HG03159 (cell line): ENCODE results near the gene IKZF2.

ENCODE experiments used
- ATAC-seq: cut with Tn5 transposase; IDR thresholded peaks from one replicate; pipeline ENCODE4 v1.9.1; 2021; ENCODE audit warnings: mild to moderate bottlenecking, moderate library complexity; ENCODE audit not compliant: unreplicated experiment

Gene IKZF2

DNA sequence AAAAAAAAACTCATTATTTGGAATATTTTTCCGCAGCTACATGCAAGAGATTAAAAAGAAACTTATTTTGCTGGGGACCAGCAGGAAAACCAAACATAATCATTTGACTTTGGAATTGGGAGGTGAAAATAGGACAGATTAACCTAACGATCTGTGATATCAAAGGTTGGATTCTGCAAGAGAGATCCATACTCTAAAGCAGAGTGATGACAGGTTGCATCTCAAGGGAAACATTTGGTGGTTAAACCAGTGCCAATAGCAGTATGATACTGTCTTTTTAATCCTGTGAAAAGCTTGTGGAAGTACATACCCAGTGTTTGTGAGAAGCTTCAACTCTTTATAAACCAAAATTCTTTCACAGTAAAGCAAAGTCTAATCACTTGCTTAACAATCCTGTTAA, 5.3 kb upstream of the IKZF2 start:
- ATAC-seq: no peak

GRCh38 chr2:213152888-213153287, 1.5 kb upstream of the IKZF2 start:
- no peak for ATAC-seq

DNA sequence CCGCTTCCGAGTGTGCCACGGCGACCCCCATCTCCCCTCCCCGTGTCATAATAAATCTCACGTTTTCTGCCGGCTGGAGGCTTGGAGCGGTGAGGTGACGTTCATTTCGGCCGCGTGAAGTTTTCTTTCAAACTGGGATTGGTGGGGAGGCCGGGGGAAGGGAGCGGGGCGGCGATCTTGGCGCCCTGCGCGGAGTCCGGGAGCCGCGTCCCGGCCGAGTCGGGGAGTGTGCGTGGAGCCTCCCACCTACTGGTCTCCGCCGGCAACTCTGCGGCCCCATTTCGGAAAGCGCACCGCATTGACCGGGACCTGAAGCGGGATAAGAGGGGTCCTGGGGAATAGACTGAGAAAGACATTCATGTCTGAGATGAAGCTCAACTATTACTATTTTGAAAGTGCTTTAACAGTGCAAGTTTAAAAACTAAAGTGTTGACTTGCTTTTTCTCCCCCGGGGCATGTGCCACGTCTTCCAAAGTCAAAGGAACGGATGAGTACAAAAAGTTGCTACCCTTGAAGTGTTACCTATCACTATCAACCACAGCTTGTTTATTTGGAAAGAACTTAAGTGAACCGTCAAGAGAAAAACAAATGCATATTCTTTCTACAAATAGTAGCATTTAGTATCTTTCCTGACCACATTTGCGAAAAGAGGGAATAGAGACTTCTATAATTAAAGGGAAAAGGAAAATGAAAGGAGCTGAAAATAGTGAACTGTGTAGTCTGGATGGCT, 818 bp upstream of the IKZF2 start:
- no peak for ATAC-seq

DNA sequence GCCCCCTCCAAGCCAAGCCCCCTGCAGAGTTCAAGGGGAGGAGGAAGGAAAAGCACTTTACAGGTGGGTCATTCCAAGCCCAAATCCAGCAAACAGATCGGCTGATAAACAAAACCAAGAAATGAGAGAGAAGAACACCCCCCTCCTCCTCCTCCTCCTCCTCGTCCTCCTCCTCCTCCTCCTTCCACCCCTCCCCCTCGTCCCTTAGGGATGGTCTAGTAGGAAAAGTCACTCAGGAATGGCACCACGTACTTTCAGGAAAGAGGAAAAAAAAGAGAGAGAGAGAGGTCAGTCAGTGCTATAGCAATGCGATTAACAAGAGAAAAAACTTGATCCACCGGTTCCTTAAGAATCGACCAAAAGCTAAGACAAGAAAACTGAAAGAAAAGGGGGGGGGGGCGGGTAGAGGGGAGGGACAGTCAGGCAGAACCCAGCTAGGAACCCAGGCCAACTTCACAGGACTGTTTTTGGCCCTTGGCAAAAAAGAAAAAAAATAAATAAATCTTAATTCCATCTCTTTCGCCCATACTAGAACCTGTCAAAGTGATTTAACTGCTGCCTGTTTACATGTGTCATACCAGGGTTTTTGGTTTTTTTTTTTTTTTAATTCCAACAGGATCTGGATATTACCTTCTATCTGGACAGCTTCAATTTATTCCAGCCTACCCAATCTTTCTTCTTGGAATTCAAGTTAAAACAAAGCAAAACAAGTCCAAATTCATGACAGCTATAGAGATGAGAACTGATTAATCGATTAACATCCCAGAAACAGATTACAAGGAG, 906 bp downstream of the IKZF2 start:
- no peak for ATAC-seq

GRCh38 chr2:213149949-213150314, 1.5 kb downstream of the IKZF2 start:
- ATAC-seq: no peak

- ATAC-seq: no peak
Observed at GRCh38 chr2:213149294-213149875, 2.0 kb downstream of the IKZF2 start.

DNA sequence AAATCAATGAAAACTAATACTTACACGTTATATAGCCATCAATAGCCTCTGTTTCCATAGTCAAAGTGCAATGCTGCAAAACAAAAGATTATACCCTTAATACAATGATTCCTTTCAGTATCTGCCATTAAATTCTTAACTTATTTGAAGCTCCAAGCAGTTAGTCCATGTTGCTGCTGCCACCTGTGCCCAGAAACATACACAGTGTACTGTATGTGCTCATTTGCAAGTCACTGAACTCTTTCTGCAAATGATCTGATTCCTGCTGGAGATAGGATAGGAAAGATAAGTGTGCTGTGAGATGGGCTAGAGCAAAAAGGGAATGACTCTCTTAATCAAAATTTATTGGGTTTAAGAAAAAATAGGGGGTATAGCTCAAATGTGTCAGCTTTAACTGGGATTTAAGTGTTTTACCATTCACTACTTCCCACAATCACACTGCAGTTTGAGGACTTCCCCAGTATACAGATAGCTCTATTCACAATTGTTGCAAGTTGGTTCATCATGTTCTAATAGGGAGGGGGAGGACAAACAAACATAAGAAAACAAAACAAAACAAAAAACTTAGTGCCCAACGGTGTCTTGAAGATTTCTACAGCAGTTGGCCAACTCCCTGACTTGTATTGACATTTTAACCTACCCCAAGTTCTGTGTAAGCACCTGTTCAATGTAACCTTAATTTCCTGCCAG, 2.7 kb downstream of the IKZF2 start:
- ATAC-seq: no peak

- ATAC-seq: peak; percentile 32
Observed at GRCh38 chr2:213147538-213147937, 3.9 kb downstream of the IKZF2 start.

GRCh38 chr2:213145715-213146242, 5.6 kb downstream of the IKZF2 start:
- no peak for ATAC-seq

DNA sequence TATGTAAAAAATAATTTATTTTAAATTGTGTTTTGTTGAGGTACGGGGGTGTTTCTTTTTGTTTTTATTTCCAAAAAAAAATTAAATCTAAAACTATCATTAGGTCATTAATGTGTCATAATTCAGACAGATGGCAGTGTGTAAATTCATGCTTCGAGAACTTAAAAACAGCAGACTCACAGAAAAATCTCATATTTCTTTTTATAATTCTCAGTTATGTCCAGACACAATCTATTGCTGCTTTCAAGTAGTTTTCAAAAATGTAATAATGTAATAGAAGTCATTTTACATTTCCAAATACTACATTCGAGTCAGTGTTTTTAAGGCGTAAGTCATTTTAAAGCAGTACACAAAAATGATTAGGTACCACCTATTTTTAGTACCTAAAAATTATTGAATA, 14.3 kb downstream of the IKZF2 start:
- no peak for ATAC-seq

GRCh38 chr2:213129311-213129710, 22.1 kb downstream of the IKZF2 start:
- ATAC-seq: no peak

GRCh38 chr2:213125646-213126347, 25.6 kb downstream of the IKZF2 start:
- ATAC-seq: no peak

DNA sequence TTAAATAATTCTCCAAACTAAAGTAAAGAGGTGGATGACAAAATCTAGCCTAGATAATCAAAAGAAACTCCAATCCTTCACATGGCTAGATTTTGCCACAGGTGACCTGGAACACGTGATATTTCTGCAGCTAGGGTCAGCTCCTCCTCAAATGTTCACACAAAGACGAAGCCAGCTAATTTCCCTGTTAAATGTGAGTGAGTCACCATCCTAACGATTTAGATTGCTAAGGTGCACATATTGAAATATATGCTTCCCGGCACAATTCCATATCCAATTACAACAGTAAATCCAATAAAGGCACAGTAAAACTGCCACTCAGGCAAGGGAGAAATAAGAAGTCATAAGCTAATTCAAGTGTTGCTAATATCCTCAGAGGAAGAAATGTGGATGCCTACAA, 28.7 kb downstream of the IKZF2 start:
- ATAC-seq: no peak

DNA sequence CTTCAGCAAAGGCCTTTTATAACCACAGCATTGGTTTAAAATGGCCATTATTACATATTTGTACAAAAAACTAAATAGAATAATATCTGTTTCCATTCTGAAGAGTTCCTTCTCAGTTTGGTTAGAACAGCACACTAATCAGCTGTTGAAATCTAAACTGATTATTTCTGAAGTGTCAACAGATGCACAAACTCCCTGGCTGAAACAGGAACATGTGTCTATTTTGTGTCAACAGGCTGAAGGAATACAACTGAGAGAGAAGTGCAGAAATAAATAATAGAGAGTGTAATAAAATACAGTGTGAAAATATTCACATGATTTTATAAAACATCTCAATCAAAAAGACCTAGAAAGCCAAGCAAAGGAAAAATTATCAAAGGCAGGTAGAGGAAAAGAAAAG, 29.7 kb downstream of the IKZF2 start:
- no peak for ATAC-seq

DNA sequence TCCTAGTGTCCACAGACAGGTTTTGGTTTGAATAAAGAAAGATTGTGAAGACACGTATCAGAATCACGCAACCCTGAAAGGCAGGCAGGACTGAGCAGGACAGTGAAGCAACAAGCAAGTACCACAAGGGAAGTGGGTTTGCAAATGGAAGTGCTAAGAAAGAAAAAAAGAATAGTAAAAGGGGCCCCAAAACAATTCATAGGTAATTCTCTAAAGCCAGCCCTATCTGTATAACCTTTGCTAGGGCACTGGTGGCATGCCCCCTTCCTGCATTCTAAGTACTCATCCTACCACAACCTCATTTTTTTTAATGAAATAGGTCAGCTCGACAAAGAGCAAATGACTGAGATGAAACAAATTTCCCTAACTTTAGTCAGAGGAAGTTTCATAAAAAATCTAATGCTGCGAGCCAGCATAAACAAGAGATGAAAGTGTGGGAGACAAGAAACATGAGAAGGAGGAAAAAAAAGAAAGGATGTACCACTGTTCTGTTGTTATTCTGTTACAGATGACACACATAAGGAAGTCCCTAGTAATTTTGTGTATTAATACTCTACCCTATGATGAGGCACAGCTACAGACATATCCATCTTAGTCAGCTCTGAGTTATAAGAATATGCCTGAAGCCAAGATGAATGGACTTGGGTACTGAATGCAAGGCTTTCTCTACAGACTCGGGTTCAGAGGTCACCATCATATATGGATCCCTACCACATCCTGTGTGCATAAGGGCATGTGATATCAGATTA, 32.2 kb downstream of the IKZF2 start:
- peak; percentile 72 for ATAC-seq

DNA sequence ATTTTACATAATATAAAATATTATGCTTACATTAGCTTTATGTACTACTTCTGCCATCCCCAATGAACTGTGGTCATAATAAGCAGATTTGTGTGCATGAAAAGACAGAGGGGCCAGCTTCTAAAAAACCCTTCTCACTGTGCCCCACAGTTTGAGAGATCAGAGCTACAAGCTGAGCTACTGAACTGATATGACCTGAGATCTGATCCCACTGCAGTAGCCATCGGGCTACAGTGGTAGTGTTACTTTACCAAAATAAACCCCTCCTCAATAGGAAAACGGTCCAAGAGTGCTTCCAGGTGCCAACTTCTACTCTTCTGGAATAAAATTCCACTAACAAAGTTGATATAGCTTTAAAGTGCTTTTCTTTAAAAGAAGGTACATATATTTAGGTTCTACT, 43.1 kb downstream of the IKZF2 start:
- no peak for ATAC-seq

GRCh38 chr2:213107728-213108127, 43.7 kb downstream of the IKZF2 start:
- no peak for ATAC-seq

- no peak for ATAC-seq
Observed at GRCh38 chr2:213105212-213105611, 46.2 kb downstream of the IKZF2 start.

DNA sequence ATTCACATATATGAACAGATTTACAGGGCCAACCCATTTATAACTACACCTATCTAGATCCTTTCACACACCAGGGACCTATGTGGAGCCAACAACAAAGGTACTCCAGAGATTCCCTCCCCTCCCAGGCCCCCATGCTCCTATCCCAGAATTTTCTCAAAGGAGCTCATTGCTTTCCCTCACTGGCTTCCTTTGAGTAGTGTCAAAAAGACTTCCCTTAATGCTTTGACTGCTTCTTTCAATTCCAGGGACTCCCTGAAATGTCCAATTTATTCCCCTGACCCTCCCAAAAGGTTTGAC, 46.6 kb downstream of the IKZF2 start:
- ATAC-seq: no peak
